ENCODE results near the gene CD36.
"Not testable (repeated sequence)": the region's sequence is repeated elsewhere in the genome, so short reads cannot be mapped to it uniquely, and the experiment has no call there.

The CD36 gene

DNA sequence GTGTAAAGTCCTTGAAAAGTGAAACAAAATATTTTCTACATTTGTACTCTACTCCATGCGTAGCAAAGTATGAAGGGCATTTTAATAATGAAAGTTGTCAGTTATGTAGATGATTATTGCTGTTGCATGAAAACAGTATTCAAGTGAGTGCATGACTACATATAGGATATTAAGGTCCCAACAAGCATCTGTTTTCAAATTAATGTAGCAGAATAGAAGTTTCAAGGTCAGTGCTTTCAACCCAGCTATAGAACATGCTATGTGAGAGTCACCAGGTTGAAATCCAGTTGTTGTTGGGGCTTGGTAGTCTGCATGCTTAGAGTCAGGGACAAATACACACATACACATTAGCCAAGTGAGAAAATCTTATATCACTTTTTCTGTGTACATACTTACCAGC, 14.8 kb downstream of the CD36 start:
- DNase-seq (ENCODE audit: low read depth) = no peak

DNA sequence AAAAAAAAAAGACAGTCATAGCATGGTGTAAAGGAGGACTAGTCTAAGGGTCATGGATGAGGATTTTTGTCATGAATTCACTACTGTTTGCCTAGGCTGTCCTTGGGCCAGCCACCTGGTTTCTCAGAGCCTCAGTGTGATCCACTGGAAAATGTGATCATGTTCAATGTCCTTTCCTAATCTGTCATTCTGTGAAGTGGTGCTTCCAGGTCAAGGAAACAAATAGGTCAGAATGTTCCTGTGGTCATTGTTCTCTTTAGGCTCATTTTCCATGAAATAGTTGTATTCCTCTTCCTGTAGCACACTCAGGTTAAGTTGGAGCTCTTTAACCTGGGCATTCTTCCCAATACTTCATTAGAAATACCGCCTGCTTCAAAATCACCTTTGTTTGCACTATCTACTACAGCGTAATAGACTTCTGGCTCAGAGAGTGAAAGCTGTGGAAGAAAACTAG, 16.5 kb downstream of the CD36 start:
- DNase-seq (ENCODE audit: low read depth) = no peak

- DNase-seq (ENCODE audit: low read depth) = no peak
These were observed 17.6 kb downstream of the CD36 start for GRCh38 chr7:80656029-80656428.

- DNase-seq (ENCODE audit: low read depth) = no peak
These were observed 20.9 kb downstream of the CD36 start for GRCh38 chr7:80659120-80660055.

- DNase-seq (ENCODE audit: low read depth) = no peak
These were observed 22.5 kb downstream of the CD36 start for GRCh38 chr7:80660939-80661338.

- DNase-seq (ENCODE audit: low read depth) = no peak
These were observed 23.3 kb downstream of the CD36 start for GRCh38 chr7:80661729-80662128.

DNA sequence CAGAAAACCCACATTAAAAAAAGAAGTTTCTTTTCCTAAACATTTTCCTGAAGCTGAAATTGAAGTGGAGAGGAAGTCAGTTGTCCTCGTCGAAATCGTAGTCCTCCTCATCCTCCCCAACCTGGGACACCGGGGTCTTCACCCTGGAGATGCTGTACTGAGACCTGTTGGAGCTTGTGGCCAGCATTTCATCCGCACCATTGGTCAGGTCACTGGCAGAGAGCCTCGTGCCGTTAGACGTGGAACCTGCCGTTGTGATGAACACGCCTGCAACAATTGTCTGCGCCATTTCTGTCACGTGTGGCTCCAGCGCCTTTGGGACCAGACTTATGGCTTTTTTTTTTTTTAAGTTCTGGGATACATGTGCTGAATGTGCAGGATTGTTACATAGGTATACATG, 23.8 kb downstream of the CD36 start:
- DNase-seq (ENCODE audit: low read depth) = no peak

DNA sequence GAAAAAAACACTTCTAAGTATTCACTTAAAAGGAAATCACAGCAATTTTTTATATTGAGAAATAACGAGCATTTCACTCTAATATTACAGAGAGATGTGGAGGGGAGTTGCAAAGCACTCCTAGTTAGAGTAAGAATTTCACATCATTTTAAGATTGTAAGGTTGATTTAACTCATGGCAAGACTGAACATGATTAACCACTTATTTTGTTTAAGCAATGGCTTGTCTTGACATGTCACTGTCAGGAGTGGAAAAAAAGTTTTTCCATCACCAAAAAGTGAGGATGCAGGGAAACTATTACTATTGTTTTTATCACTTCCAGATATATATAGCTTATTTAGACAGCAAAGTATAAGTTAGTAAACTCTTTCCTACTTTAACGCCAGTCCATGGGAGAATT, 27.1 kb downstream of the CD36 start:
- DNase-seq (ENCODE audit: low read depth) = no peak

DNA sequence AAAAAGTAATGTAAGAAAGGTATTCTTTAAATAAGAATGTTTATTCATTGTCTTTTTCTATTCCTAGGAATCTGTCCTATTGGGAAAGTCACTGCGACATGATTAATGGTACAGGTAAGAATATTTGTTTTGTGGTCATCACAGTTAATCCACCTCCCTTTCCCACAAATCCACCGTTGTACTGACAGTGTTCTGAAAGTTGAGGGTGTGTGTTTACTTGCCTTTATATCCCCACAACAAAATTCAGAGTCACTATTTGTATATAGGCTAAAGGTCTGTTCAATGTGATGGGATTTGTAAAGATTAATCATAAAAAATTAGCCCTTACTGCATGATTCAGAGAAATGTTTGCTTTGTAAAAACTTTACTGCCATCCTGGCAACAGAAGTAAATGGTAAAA, 27.9 kb downstream of the CD36 start:
- no peak for DNase-seq (ENCODE audit: low read depth)

DNA sequence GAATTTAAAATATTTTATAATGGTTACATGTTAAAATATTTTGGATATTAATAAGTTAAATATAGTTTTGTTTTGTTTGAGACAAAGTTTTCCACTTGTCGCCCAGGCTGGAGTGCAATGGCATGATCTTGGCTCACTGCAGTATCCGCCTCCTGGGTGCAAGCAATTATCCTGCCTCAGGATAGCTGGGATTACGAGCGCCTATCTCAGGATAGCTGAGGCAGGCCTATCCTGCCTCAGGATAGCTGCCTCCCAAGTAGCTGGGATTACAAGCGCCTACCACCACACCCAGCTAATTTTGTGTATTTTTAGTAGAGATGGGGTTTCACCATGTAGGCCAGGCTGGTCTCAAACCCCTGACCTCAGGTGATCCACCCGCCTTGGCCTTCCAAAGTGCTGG, 30.9 kb downstream of the CD36 start:
- DNase-seq (ENCODE audit: low read depth) = not testable (repeated sequence)

GRCh38 chr7:80671744-80672143, 33.3 kb downstream of the CD36 start:
- no peak for DNase-seq (ENCODE audit: low read depth)

DNA sequence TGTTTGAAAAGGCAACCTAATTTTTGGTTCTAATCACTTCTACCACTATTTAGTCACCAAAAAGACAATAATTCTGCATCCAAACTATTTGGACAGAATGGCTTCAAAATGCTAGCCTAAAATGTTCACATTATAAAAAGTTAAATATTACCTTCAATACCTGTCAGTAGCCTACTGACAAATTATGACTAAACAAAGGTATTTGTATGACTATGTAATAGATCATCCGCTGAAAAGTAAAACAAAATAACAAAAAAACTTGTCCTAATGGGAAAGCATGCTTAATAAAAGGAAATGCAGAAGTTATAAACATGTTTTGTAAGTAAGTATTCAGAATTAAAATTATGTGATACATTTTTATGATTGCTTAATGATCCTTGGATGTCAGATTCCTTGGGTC, 36.6 kb downstream of the CD36 start:
- DNase-seq (ENCODE audit: low read depth) = no peak

- no peak for DNase-seq (ENCODE audit: low read depth)
These were observed 38.0 kb downstream of the CD36 start for GRCh38 chr7:80676404-80676803.

GRCh38 chr7:80677629-80678028, 39.2 kb downstream of the CD36 start:
- no peak for DNase-seq (ENCODE audit: low read depth)

- DNase-seq (ENCODE audit: low read depth) = no peak
These were observed 40.3 kb downstream of the CD36 start for GRCh38 chr7:80678707-80679106.

- no peak for DNase-seq (ENCODE audit: low read depth)
These were observed 41.8 kb downstream of the CD36 start for GRCh38 chr7:80679921-80680907.

GRCh38 chr7:80681272-80681885, 42.9 kb downstream of the CD36 start:
- no peak for DNase-seq (ENCODE audit: low read depth)

DNA sequence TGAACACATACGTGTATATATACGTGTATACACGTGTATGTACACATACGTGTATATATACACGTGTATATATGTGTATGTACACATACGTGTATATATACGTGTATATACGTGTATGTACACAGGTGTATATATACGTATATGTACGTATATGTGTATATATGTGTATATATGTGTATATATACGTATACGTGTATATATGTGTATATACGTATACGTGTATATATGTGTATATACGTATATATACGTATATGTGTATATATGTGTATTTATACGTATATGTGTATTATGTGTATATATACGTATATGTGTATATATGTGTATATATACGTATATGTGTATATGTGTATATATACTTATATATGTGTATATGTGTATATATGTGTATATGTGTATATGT, 44.3 kb downstream of the CD36 start:
- no peak for DNase-seq (ENCODE audit: low read depth)

GRCh38 chr7:80686576-80686975, 48.1 kb downstream of the CD36 start:
- no peak for DNase-seq (ENCODE audit: low read depth)

DNA sequence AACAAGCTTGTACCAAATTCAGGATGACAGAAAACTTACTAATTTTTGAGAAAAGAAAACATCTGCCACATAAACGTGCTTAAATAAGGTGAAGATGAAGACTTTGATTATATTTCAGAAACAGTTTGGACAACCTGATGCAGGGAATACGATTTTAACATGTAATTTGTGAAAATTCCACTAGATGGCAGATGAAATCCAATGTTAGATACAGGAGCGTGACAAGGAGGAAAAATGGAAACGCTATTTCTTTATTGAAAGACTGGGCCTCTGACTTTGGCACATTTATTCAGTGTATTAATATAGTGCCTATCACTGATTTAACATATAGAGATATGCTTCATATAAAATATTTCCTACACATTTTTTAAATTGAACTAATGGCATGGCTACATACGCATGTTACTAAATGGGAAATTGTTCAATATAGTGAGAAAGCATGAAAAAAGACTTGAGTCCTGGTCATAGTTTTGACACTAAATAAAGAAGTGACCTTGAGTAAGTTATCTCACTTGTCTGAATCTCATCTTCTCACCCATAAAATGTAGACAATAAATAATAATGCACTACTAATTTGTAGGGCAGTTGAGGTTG, 60.7 kb downstream of the CD36 start:
- no peak for DNase-seq (ENCODE audit: low read depth)

- DNase-seq (ENCODE audit: low read depth) = no peak
These were observed 61.3 kb downstream of the CD36 start for GRCh38 chr7:80699721-80700256.

GRCh38 chr7:80703272-80703671, 64.8 kb downstream of the CD36 start:
- no peak for DNase-seq (ENCODE audit: low read depth)

All from activated T-cell treated with anti-CD3 and anti-CD28 coated beads for 24 hours (primary cell).